GDM1 (cell line): Measurements from ENCODE around the gene UNC5B.

Experiments used
- DNase-seq: peaks from one replicate; lab custom pipeline; 2025; lab: John Stamatoyannopoulos, UW

UNC5B gene

GRCh38 chr10:71223347-71224058 lies 11.1 kb downstream of the UNC5B start:
- no peak for DNase-seq

- no peak for DNase-seq
Observed at GRCh38 chr10:71225291-71226058, 13.1 kb downstream of the UNC5B start.

- no peak for DNase-seq
Observed at GRCh38 chr10:71228875-71229675, 16.7 kb downstream of the UNC5B start.

- DNase-seq: no peak
Observed at GRCh38 chr10:71229726-71230655, 17.6 kb downstream of the UNC5B start.

- DNase-seq: no peak
Observed at GRCh38 chr10:71230656-71231025, 18.3 kb downstream of the UNC5B start.

- no peak for DNase-seq
Observed at GRCh38 chr10:71231206-71231605, 18.8 kb downstream of the UNC5B start.

- no peak for DNase-seq
Observed at GRCh38 chr10:71232089-71232998, 20.0 kb downstream of the UNC5B start.

- no peak for DNase-seq
Observed at GRCh38 chr10:71233482-71233892, 21.1 kb downstream of the UNC5B start.

- no peak for DNase-seq
Observed at GRCh38 chr10:71234004-71234894, 21.9 kb downstream of the UNC5B start.

- DNase-seq: no peak
Observed at GRCh38 chr10:71234970-71235685, 22.8 kb downstream of the UNC5B start.

GRCh38 chr10:71235808-71236207 lies 23.4 kb downstream of the UNC5B start:
- DNase-seq: no peak

- DNase-seq: no peak
Observed at GRCh38 chr10:71236286-71236685, 23.9 kb downstream of the UNC5B start.

GRCh38 chr10:71236822-71237682 lies 24.7 kb downstream of the UNC5B start:
- DNase-seq: no peak

GRCh38 chr10:71237843-71238623 lies 25.7 kb downstream of the UNC5B start:
- no peak for DNase-seq

GRCh38 chr10:71238626-71239025 lies 26.3 kb downstream of the UNC5B start:
- DNase-seq: no peak

- no peak for DNase-seq
Observed at GRCh38 chr10:71239131-71239915, 27.0 kb downstream of the UNC5B start.
